Body of pancreas (tissue), 4 donors: ENCODE data around the gene SLC6A19.

ENCODE experiments used
- CTCF ChIP-seq, 7 experiments: fragments of 450-650 bp in 4 of 7; fragments of 200-600 bp in 3 of 7; sonication (generic) in 3 of 7; IDR thresholded peaks; one replicate each; pipeline ENCODE4 v1.5.1; 2016 to 2019; ENCODE audit warnings: antibody characterized with exemption in 7 of 7
- POLR2A ChIP-seq, 3 donors: fragments of 450-650 bp; IDR thresholded peaks; one replicate each; pipeline ENCODE4 v1.6.1; 2016; ENCODE audit warnings: antibody characterized with exemption in 3 of 3, mild to moderate bottlenecking in 2 of 3

GRCh38 chr5:1265461-1266455 lies 64.4 kb downstream of the SLC6A19 start:
- TF ChIP-seq CTCF (IDR thresholded peaks at IDR 0.05), result no peak
- TF ChIP-seq POLR2A (IDR thresholded peaks at IDR 0.05), result no peak
